Colonic mucosa (tissue), 4 donors: ENCODE results near the gene CDO1. TPM values are rescaled to one million over a fixed set of nuclear protein-coding genes. Genes with fewer than 3 reads are reported as not detected.
"Not testable (repeated sequence)": the region's sequence is repeated elsewhere in the genome, so short reads cannot be mapped to it uniquely, and the experiment has no call there.

Experiments used
- DNase-seq: peaks from one replicate; pipeline ENCODE4 v3.0.0-alpha.2; 2020
- H3K27ac ChIP-seq: fragments of 200-600 bp; one replicate; pipeline ENCODE4 v1.8.0; 2021
- H3K27me3 ChIP-seq: fragments of 200-600 bp; one replicate; pipeline ENCODE4 v1.8.0; 2021
- H3K36me3 ChIP-seq: fragments of 200-600 bp; one replicate; pipeline ENCODE4 v1.8.0; 2021
- H3K4me1 ChIP-seq: fragments of 200-600 bp; one replicate; pipeline ENCODE4 v1.8.0; 2021; ENCODE audit warnings: mild to moderate bottlenecking
- H3K4me3 ChIP-seq: fragments of 200-600 bp; one replicate; pipeline ENCODE4 v1.8.0; 2021
- H3K9ac ChIP-seq, 2 donors: one replicate each; pipeline ENCODE4 v1.7.0; 2013; ENCODE audit warnings: control low read depth in 2 of 2, low read depth in 2 of 2, low read length in 2 of 2
- H3K9me3 ChIP-seq: fragments of 200-600 bp; one replicate; pipeline ENCODE4 v1.8.0; 2021
- intact Hi-C: fragments of 100-400 bp; cut with DNase I; formaldehyde crosslinking; loops from one replicate; pipeline ENCODE4 v1.14.1; 2022
- total RNA-seq, 2 donors: library from RNA; stranded (reverse); fragmentation: NEBNext Ultra II Directional in 1 of 2; extraction: Animal tissue kit (Norgen Biotek cat#: 25700) in 1 of 2; gene quantifications; one replicate each; pipeline ENCODE4 v1.2.1, GENCODE V29; 2021
- TF ChIP-seq, protein P1 (sequence below): fragments of 200-600 bp; IDR thresholded peaks from one replicate; pipeline ENCODE4 v1.8.0; 2022; ENCODE audit warnings: antibody characterized with exemption, mild to moderate bottlenecking
- donor health status: healthy.
- donor health status: DM: no; HTN: no; CAD: no.
- donor health status: DM: no; HTN: no; CAD: no.

Gene CDO1
- total RNA-seq, 2 donors from 2014 or later = 0.27 to 0.58 TPM

DNA sequence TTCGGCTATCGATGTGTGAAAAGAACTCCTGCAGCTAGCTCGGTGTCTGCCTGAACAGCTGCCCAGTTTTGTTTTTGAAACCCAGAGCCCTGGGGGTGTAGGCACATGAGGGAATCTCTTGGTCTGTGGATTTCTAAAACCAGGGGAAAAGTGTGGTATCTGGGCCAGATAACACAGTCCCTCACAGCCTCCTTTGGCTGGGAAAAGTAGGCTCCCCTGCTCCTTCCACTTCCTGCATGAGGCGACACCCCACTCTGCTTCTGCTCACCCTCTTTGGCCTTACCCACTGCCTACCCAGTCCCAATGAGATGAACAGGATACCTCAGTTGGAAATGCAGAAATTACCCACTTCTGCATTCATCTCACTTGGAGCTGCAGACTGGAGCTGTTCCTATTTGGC lies 9.5 kb upstream of the CDO1 start:
- Histone ChIP-seq H3K9ac (no peak overlapping the region), H3K4me1 (no peaks in the 10 kb centered on the region), H3K9me3 (no peaks in the 10 kb centered on the region), H3K4me3 (no peak overlapping the region), H3K27ac (no peak overlapping the region), H3K27me3 (no peaks in the 10 kb centered on the region), H3K36me3 (peaks cover 4% of the 10 kb centered on the region)
- intact Hi-C loops = no loop called here
- no peak for DNase-seq
- TF ChIP-seq, protein P1, sequence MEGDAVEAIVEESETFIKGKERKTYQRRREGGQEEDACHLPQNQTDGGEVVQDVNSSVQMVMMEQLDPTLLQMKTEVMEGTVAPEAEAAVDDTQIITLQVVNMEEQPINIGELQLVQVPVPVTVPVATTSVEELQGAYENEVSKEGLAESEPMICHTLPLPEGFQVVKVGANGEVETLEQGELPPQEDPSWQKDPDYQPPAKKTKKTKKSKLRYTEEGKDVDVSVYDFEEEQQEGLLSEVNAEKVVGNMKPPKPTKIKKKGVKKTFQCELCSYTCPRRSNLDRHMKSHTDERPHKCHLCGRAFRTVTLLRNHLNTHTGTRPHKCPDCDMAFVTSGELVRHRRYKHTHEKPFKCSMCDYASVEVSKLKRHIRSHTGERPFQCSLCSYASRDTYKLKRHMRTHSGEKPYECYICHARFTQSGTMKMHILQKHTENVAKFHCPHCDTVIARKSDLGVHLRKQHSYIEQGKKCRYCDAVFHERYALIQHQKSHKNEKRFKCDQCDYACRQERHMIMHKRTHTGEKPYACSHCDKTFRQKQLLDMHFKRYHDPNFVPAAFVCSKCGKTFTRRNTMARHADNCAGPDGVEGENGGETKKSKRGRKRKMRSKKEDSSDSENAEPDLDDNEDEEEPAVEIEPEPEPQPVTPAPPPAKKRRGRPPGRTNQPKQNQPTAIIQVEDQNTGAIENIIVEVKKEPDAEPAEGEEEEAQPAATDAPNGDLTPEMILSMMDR = no peak

DNA sequence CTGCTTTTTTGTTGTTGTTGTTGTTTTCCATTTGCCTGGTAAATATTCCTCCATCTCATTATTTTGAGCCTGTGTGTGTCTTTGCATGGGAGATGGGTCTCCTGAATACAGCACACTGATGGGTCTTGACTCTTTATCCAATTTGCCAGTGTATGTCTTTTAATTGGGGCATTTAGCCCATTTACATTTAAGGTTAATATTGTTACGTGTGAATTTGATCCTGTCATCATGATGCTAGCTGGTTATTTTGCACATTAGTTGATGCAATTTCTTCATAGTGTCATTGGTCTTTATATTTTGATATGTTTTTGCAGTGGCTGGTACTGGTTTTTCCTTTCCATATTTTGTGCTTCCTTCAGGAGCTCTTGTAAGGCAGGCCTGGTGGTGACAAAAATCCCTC lies 8.5 kb upstream of the CDO1 start:
- H3K36me3 ChIP-seq, DNase-seq, H3K4me1 ChIP-seq, H3K4me3 ChIP-seq, H3K9ac ChIP-seq, H3K27ac ChIP-seq, H3K27me3 ChIP-seq, H3K9me3 ChIP-seq, intact Hi-C loops: not testable (repeated sequence)

DNA sequence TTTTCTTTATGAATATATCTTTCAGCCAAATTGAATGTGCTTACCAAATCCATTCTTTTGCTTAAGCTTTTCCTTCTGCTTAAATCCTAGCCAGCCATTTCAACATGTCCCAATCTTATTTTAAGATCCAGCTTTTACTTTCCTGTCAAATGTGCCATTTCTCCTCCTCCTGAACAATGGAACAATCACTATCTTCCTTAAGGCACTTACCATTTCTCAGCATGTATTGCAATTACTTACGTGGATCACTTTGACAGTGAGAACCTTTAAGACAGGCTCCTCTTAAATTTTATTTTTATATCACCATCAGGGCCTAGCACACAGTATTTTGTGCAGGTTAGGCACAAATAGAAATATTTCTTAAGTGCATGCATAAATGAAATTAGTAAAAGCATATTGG lies 4.4 kb upstream of the CDO1 start:
- intact Hi-C loops = no loop called here

DNA sequence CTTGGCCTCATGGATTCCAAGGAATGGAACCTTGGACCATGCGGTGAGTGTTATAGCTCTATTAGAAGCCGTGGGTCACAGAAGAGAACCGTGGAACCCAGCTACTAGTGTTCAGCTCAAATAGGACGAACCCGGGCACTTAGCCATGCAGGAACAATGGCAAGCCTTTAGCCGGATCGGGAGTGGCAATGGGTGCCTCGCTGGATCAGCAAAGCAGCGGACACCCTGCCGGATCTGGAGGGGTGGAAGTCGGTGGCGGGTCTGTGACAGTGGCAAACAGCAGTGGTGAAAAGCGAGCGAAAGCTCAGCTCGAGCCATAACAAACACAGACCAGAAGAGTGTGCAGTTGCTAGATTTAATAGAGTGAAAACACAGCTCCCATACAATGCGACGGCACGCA lies 2.4 kb upstream of the CDO1 start:
- Histone ChIP-seq H3K27me3 (peaks cover 22% of the 10 kb centered on the region), H3K4me1 (no peaks in the 10 kb centered on the region), H3K27ac (no peak overlapping the region), H3K9ac (no peak overlapping the region), H3K9me3 (no peaks in the 10 kb centered on the region), H3K36me3 (no peaks in the 10 kb centered on the region), H3K4me3 (no peak overlapping the region)
- intact Hi-C loops = no loop called here
- no peak for DNase-seq
- TF ChIP-seq, protein P1 = no peak

More for the DNA sequence above, 4.4 kb upstream of the CDO1 start:
- no peak for DNase-seq
- H3K4me3 ChIP-seq = no peak overlapping the region
- H3K9ac ChIP-seq = no peak overlapping the region
- no peaks in the 10 kb centered on the region for H3K9me3 ChIP-seq
- H3K27ac ChIP-seq = no peak overlapping the region
- H3K36me3 ChIP-seq = no peaks in the 10 kb centered on the region
- TF ChIP-seq, protein P1 = no peak
- peaks cover 15% of the 10 kb centered on the region for H3K27me3 ChIP-seq
- no peaks in the 10 kb centered on the region for H3K4me1 ChIP-seq

DNA sequence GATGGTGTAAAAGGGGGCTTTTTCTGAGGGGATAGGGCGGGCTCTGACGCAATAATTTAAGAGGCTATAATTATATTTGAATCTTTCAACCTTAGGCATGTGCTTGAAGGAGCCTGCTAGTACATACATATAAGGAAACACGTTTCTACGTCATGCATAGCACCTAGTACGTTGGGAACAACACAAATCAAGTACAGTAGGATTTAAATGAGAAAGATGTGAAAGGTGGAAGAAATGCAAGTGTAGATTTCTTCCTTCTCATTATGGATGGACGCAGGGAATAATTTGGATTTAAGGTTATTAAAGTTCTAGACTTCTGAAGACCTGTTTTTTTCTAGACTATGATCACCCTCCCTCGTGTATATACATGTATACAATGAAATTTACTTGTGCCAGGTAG lies 927 bp upstream of the CDO1 start:
- Histone ChIP-seq H3K9me3 (no peaks in the 10 kb centered on the region), H3K27ac (no peak overlapping the region), H3K27me3 (peaks cover 22% of the 10 kb centered on the region), H3K9ac (no peak overlapping the region), H3K4me3 (no peak overlapping the region), H3K4me1 (no peaks in the 10 kb centered on the region), H3K36me3 (no peaks in the 10 kb centered on the region)
- intact Hi-C loops = no loop called here
- DNase-seq = no peak
- TF ChIP-seq, protein P1 = no peak

DNA sequence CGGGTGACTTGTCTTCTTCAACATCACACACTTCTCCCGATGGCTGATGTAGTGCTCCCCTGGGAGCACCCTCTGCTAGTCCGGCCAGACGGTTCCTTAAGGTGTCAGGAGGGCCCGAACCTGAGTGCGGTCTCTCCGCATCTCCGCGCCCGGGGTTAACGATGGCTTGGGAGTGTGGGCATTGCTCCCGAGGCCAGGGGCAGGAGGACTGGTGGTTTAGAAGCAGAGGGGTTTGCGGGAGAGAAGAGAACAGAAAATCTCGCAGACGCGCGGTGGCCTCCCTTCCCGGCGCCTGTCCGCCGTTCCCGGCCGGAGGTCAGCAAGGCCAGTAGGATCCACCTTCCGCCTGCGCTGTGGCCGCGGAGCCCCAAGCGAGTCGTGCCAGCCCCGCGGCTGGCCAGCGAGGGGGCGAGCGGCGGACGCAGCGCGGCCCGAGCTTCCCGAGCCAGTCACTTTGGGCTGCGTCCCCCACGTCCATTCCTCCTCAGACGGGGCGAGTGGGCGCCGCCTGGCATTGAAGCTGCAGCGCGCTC lies 700 bp downstream of the CDO1 start:
- H3K27me3 ChIP-seq = peaks cover 22% of the 10 kb centered on the region
- TF ChIP-seq, protein P1 = no peak
- H3K9me3 ChIP-seq = no peaks in the 10 kb centered on the region
- no peak overlapping the region for H3K27ac ChIP-seq
- H3K4me1 ChIP-seq = no peaks in the 10 kb centered on the region
- DNase-seq = no peak
- intact Hi-C loops = no loop called here
- H3K9ac ChIP-seq = no peak overlapping the region
- no peaks in the 10 kb centered on the region for H3K36me3 ChIP-seq
- peak overlapping the region; percentile 25 for H3K4me3 ChIP-seq
